ENCODE results near the gene IL1R1. TPM values are rescaled to one million over a fixed set of nuclear protein-coding genes. Genes with fewer than 3 reads are reported as not detected.

The IL1R1 gene
- total and polyA plus RNA-seq, 10 donors, result 7.6 to 163 (median 73.3) TPM

GRCh38 chr2:102147935-102148334, 5.4 kb downstream of the IL1R1 start:
- 43 to 75% (median 49%) methylated on average over 3 of the region's 3 CpGs for WGBS, 5 donors
- H3K4me3 ChIP-seq, result no peak overlapping the region
- H3K27me3 ChIP-seq (replicated peaks in 1 of 7), result peaks cover 0 to 23% (median 0%) of the 10 kb centered on the region in 7 donors
- no peak for DNase-seq
- H3K36me3 ChIP-seq, result peaks cover 0 to 57% (median 4%) of the 10 kb centered on the region in 6 donors
- H3K4me1 ChIP-seq, result peaks cover 0 to 37% (median 8%) of the 10 kb centered on the region in 6 donors
- intact Hi-C loops (cut with DNase I; ENCODE audit: low total_unique reads), result no loop called here
- H3K27ac ChIP-seq, result no peak overlapping the region
- H3K9me3 ChIP-seq, result peaks cover 2 to 72% (median 56%) of the 10 kb centered on the region in 8 donors
- TF ChIP-seq POLR2A (IDR thresholded peaks at IDR 0.05) (no peak), POLR2AphosphoS5 (IDR thresholded peaks at IDR 0.05) (no peak)
- TF ChIP-seq, protein P1, sequence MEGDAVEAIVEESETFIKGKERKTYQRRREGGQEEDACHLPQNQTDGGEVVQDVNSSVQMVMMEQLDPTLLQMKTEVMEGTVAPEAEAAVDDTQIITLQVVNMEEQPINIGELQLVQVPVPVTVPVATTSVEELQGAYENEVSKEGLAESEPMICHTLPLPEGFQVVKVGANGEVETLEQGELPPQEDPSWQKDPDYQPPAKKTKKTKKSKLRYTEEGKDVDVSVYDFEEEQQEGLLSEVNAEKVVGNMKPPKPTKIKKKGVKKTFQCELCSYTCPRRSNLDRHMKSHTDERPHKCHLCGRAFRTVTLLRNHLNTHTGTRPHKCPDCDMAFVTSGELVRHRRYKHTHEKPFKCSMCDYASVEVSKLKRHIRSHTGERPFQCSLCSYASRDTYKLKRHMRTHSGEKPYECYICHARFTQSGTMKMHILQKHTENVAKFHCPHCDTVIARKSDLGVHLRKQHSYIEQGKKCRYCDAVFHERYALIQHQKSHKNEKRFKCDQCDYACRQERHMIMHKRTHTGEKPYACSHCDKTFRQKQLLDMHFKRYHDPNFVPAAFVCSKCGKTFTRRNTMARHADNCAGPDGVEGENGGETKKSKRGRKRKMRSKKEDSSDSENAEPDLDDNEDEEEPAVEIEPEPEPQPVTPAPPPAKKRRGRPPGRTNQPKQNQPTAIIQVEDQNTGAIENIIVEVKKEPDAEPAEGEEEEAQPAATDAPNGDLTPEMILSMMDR (IDR thresholded peaks at IDR 0.05 in 8 of 11, conservative IDR thresholded peaks at IDR 0.05 in 3 of 11), result no peak

GRCh38 chr2:102149243-102149642, 6.7 kb downstream of the IL1R1 start:
- peaks cover 0 to 71% (median 6%) of the 10 kb centered on the region in 6 donors for H3K36me3 ChIP-seq
- TF ChIP-seq, protein P1 (IDR thresholded peaks at IDR 0.05 in 8 of 11, conservative IDR thresholded peaks at IDR 0.05 in 3 of 11), result no peak
- TF ChIP-seq POLR2A (IDR thresholded peaks at IDR 0.05), result no peak
- no peak for TF ChIP-seq POLR2AphosphoS5 (IDR thresholded peaks at IDR 0.05)
- H3K9me3 ChIP-seq, result peaks cover 2 to 62% (median 53%) of the 10 kb centered on the region in 8 donors
- H3K27me3 ChIP-seq (replicated peaks in 1 of 7), result peaks cover 0 to 10% (median 0%) of the 10 kb centered on the region in 7 donors
- no peak for DNase-seq
- intact Hi-C loops (cut with DNase I; ENCODE audit: low total_unique reads), result no loop called here
- 63 to 93% (median 83%) methylated on average over 2 of the region's 2 CpGs for WGBS, 5 donors
- H3K4me1 ChIP-seq, result peaks cover 0 to 37% (median 5%) of the 10 kb centered on the region in 6 donors
- H3K4me3 ChIP-seq, result no peak overlapping the region
- peak overlapping the region in 1 of 8 donors; percentile 63 for H3K27ac ChIP-seq

DNA sequence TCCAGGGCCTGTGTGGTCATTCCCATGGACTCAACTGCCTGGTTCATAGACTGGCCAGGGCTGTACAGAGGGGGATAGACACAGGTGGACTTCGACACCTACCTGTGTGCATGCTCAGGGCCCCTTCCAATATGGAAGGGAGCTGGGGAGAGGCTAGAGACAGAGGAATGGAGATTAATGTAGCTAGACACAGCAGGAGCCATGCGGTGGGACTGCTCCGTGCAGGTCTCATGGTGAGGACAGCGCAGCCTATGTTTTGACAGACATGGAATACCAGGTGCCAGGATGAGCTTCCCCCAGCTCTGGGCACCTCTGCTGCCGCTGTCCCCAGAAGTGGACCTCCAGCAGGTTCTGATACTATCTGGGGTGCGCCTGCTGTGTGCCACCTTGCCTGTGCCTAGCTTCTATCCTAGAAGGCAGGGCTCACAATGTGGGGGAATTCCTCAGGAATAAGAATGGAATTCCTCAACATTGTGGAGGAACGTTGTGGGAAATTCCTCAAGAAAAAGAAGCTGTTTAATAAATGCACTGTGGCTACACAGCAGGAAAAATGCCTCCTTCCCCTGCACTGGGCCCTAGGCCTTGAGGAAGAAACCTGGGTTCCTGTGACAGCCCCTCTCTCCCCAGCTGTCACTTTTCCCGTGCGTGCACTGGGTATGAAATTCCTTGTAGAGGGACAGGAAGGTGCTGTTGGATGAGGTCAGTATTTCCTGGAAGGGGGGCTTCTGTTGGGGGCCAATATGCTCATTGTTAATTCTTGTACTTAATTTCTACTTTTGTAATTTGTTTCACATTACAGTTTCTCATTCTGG, 7.3 kb downstream of the IL1R1 start:
- WGBS, 5 donors, result 81 to 88% (median 83%) methylated on average over 9 of the region's 9 CpGs
- Histone ChIP-seq H3K4me3 (no peak overlapping the region), H3K27me3 (replicated peaks in 1 of 7) (peaks cover 0 to 5% (median 0%) of the 10 kb centered on the region in 7 donors), H3K27ac (peak overlapping the region in 3 of 8 donors; percentile 4 to 63 (median 22)), H3K4me1 (peaks cover 0 to 32% (median 6%) of the 10 kb centered on the region in 6 donors), H3K36me3 (peaks cover 0 to 71% (median 8%) of the 10 kb centered on the region in 6 donors), H3K9me3 (peaks cover 2 to 56% (median 49%) of the 10 kb centered on the region in 8 donors)
- DNase-seq, result no peak
- intact Hi-C loops (cut with DNase I; ENCODE audit: low total_unique reads), result no loop called here
- no peak for TF ChIP-seq POLR2AphosphoS5 (IDR thresholded peaks at IDR 0.05)
- no peak for TF ChIP-seq POLR2A (IDR thresholded peaks at IDR 0.05)
- TF ChIP-seq, protein P1 (IDR thresholded peaks at IDR 0.05 in 8 of 11, conservative IDR thresholded peaks at IDR 0.05 in 3 of 11), result no peak

DNA sequence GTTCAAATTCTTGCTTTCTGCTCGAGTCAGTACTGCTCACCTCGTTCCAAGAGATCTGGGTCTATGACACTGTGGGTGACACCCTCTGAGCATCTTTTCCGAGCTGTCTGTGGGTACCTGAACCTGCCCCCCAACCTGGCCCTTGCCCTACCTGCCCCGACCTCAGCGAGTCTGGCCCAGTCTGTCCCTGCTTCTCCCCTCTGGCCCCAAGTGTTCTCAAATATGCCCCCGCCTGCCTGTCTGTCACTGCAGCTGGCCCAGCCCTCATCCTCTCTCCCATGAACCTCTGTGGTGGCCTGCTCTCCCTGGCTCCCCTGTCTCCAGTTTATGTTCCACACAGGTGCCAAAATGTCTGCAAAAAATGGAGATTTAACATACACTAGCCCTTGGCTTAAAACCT, 11.8 kb downstream of the IL1R1 start:
- Histone ChIP-seq H3K4me3 (no peak overlapping the region), H3K27ac (peak overlapping the region in 1 of 8 donors; percentile 68), H3K9me3 (peaks cover 0 to 12% (median 5%) of the 10 kb centered on the region in 8 donors), H3K27me3 (replicated peaks in 1 of 7) (no peaks in the 10 kb centered on the region), H3K36me3 (peaks cover 0 to 93% (median 9%) of the 10 kb centered on the region in 6 donors), H3K4me1 (peaks cover 0 to 33% (median 9%) of the 10 kb centered on the region in 6 donors)
- intact Hi-C loops (cut with DNase I; ENCODE audit: low total_unique reads), result no loop called here
- no peak for DNase-seq
- WGBS, 5 donors, result 93 to 95% (median 94%) methylated on average over 6 of the region's 6 CpGs
- TF ChIP-seq, protein P1 (IDR thresholded peaks at IDR 0.05 in 8 of 11, conservative IDR thresholded peaks at IDR 0.05 in 3 of 11), result no peak
- TF ChIP-seq POLR2A (IDR thresholded peaks at IDR 0.05), result no peak
- TF ChIP-seq POLR2AphosphoS5 (IDR thresholded peaks at IDR 0.05), result no peak

All from spleen (tissue), 11 donors.